H1 (cell line): ENCODE measurements around the gene PLK5.
"Not testable (repeated sequence)": the region's sequence is repeated elsewhere in the genome, so short reads cannot be mapped to it uniquely, and the experiment has no call there.

Source experiments
- CHD2 ChIP-seq: IDR thresholded peaks from 2 replicates; pipeline ENCODE4 v1.6.1; 2012; ENCODE audit warnings: low read length, improper control_type of control experiment
- JUND ChIP-seq: IDR thresholded peaks from 2 replicates; pipeline ENCODE4 v1.6.1; 2011; ENCODE audit warnings: mild to moderate bottlenecking, improper control_type of control experiment, low read length
- POLR2A ChIP-seq, 2 experiments: IDR thresholded peaks; 1 replicate in 1 of 2; 2 replicates in 1 of 2; pipeline ENCODE4 v1.6.1; 2011; ENCODE audit warnings: low read depth in 2 of 2, low read length in 2 of 2, mild to moderate bottlenecking in 2 of 2; ENCODE audit errors: control extremely low read depth in 1 of 2
- POLR2AphosphoS5 ChIP-seq: IDR thresholded peaks from 2 replicates; pipeline ENCODE4 v1.6.1; 2011; ENCODE audit warnings: low read depth, low read length
- RAD21 ChIP-seq, 2 experiments: IDR thresholded peaks in 1 of 2; conservative IDR thresholded peaks in 1 of 2; 2 replicates each; pipeline ENCODE4 v1.6.1; 2011; ENCODE audit warnings: low read depth in 2 of 2, low read length in 2 of 2, improper control_type of control experiment in 1 of 2, inconsistent platforms in 1 of 2, mild to moderate bottlenecking in 1 of 2, moderate library complexity in 1 of 2
- RBBP5 ChIP-seq: IDR thresholded peaks from 2 replicates; pipeline ENCODE4 v1.7.1; 2012; ENCODE audit warnings: low read depth, mild to moderate bottlenecking, inconsistent platforms, low read length, moderate library complexity, borderline replicate concordance
- SIN3A ChIP-seq, 2 experiments: IDR thresholded peaks in 1 of 2; conservative IDR thresholded peaks in 1 of 2; 2 replicates each; pipeline ENCODE4 v1.6.1; 2011 to 2012; ENCODE audit warnings: low read length in 2 of 2, improper control_type of control experiment in 1 of 2, low read depth in 1 of 2, mild to moderate bottlenecking in 1 of 2
- SP1 ChIP-seq: IDR thresholded peaks from 2 replicates; pipeline ENCODE4 v1.6.1; 2011; ENCODE audit warnings: low read depth, low read length
- TEAD4 ChIP-seq: IDR thresholded peaks from 2 replicates; pipeline ENCODE4 v1.6.1; 2012; ENCODE audit warnings: low read depth, low read length, inconsistent platforms, mixed read lengths
- YY1 ChIP-seq: IDR thresholded peaks from 2 replicates; pipeline ENCODE4 v1.6.1; 2011; ENCODE audit warnings: low read depth, mild to moderate bottlenecking, low read length
- TF ChIP-seq, protein P1 (sequence below), 3 experiments: IDR thresholded peaks; 1 replicate in 2 of 3; 2 replicates in 1 of 3; pipeline versions ENCODE4 v1.5.1 to v1.6.1; 2011; ENCODE audit warnings: low read length in 3 of 3, mild to moderate bottlenecking in 3 of 3, inconsistent platforms in 2 of 3, low read depth in 1 of 3, moderate library complexity in 1 of 3; ENCODE audit not compliant: insufficient read depth in 1 of 3; ENCODE audit errors: control extremely low read depth in 1 of 3
- TF ChIP-seq, protein P2 (sequence below): IDR thresholded peaks from 2 replicates; pipeline ENCODE4 v1.6.1; 2012; ENCODE audit warnings: inconsistent platforms

DNA sequence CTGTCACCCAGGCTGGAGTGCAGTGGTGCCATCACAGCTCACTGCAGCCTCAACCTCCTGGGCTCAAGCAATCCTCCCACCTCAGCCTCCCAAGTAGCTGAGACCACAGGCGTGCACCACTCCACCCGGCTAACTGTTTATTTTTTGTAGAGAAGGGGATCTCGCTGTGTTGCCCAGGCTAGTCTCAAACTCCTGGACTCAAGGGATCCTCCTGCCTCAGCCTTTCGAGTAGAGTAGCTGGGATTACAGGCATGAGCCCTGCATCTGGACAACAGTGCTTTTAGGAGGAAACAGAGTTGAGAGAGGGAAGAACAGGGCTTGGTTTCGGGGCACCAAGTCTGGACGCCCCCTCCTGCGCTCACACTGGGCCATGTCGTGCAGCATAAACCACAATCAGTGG is 4.1 kb upstream of the PLK5 start:
- TF ChIP-seq, protein P1, sequence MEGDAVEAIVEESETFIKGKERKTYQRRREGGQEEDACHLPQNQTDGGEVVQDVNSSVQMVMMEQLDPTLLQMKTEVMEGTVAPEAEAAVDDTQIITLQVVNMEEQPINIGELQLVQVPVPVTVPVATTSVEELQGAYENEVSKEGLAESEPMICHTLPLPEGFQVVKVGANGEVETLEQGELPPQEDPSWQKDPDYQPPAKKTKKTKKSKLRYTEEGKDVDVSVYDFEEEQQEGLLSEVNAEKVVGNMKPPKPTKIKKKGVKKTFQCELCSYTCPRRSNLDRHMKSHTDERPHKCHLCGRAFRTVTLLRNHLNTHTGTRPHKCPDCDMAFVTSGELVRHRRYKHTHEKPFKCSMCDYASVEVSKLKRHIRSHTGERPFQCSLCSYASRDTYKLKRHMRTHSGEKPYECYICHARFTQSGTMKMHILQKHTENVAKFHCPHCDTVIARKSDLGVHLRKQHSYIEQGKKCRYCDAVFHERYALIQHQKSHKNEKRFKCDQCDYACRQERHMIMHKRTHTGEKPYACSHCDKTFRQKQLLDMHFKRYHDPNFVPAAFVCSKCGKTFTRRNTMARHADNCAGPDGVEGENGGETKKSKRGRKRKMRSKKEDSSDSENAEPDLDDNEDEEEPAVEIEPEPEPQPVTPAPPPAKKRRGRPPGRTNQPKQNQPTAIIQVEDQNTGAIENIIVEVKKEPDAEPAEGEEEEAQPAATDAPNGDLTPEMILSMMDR (IDR thresholded peaks at IDR 0.05; ENCODE audit: control extremely low read depth in 1 of 3, insufficient read depth in 1 of 3, low read depth in 1 of 3, low read length in 3 of 3), result not testable (repeated sequence)
- TF ChIP-seq RAD21 (IDR thresholded peaks at IDR 0.05 in 1 of 2, conservative IDR thresholded peaks at IDR 0.05 in 1 of 2; ENCODE audit: low read depth in 2 of 2, low read length in 2 of 2); JUND; SP1; POLR2AphosphoS5; CHD2; TEAD4; RBBP5; POLR2A (IDR thresholded peaks at IDR 0.05; ENCODE audit: control extremely low read depth in 1 of 2, low read depth in 2 of 2, low read length in 2 of 2); YY1; SIN3A (conservative IDR thresholded peaks at IDR 0.05 in 1 of 2, IDR thresholded peaks at IDR 0.05 in 1 of 2; ENCODE audit: low read depth in 1 of 2, low read length in 2 of 2): not testable (repeated sequence)
- TF ChIP-seq, protein P2, sequence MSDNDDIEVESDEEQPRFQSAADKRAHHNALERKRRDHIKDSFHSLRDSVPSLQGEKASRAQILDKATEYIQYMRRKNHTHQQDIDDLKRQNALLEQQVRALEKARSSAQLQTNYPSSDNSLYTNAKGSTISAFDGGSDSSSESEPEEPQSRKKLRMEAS, result not testable (repeated sequence)
